HepG2 (cell line): ENCODE data around the gene MGLL. TPM values are rescaled to one million over a fixed set of nuclear protein-coding genes. Genes with fewer than 3 reads are reported as not detected.
A peak's percentile ranks its signal among the peaks of the same experiment; 100 is the strongest.

Experiments used
- ATAC-seq: fragments of 200-7000 bp; cut with Tn5 transposase; 3 replicates; pipeline ENCODE4 v1.9.1; 2020; ENCODE audit warnings: mild to moderate bottlenecking, moderate library complexity
- BruUV-seq: library from RNA; stranded (reverse); fragments of 400-500 nt; replicated peaks from 2 replicates; lab custom pipeline; 2021; lab: Mats Ljungman, UMichigan
- CTCF ChIA-PET: fragments of 300-600 bp; formaldehyde crosslinking; extraction: SDS; loops from one replicate; lab custom pipeline; 2021; ENCODE audit warnings: low total read pairs, inconsistent platforms, low intra/inter-chr PET ratio; lab: Yijun Ruan, JAX
- POLR2A ChIA-PET: fragments of 350-600 bp; sonication (Branson Sonifier 250); formaldehyde crosslinking; loops from one replicate; lab custom pipeline; 2020; ENCODE audit warnings: antibody characterized with exemption, inconsistent platforms; lab: Yijun Ruan, JAX
- DNase-seq: peaks from one replicate; pipeline ENCODE4 v3.0.0-alpha.2; 2015; ENCODE audit warnings: low spot score
- FAIRE-seq: peaks from 3 replicates; lab custom pipeline; 2011; peaks lifted over from hg19 to GRCh38; lab: Jason Lieb, UNC
- H2AFZ ChIP-seq: one replicate; pipeline ENCODE4 v1.6.1; 2011; ENCODE audit warnings: low read length, inconsistent platforms
- H3K27ac ChIP-seq: fragments of 300-600 bp; 3 replicates; pipeline ENCODE4 v1.8.0; 2011; ENCODE audit warnings: mixed run types, mild to moderate bottlenecking, mixed read lengths, low read length, inconsistent platforms; ENCODE audit not compliant: insufficient read depth; ENCODE audit errors: extremely low read length
- H3K27me3 ChIP-seq, 2 experiments: fragments of 200-600 bp in 1 of 2; 2 replicates in 1 of 2; 3 replicates in 1 of 2; pipeline versions ENCODE4 v1.6.0 to v1.8.0; 2011; ENCODE audit warnings: low read length in 2 of 2, mild to moderate bottlenecking in 2 of 2, moderate library complexity in 2 of 2, inconsistent platforms in 1 of 2; ENCODE audit not compliant: insufficient read depth in 2 of 2, control insufficient read depth in 1 of 2
- H3K36me3 ChIP-seq, 2 experiments: fragments of 200-600 bp in 1 of 2; replicated peaks in 1 of 2; 2 replicates in 1 of 2; 3 replicates in 1 of 2; pipeline versions ENCODE4 v1.5.1 to v1.8.0; 2011; ENCODE audit warnings: low read length in 2 of 2, inconsistent platforms in 1 of 2; ENCODE audit not compliant: insufficient read depth in 2 of 2, control insufficient read depth in 1 of 2
- H3K4me1 ChIP-seq: 2 replicates; pipeline ENCODE4 v1.5.1; 2012; ENCODE audit warnings: low read length, inconsistent platforms; ENCODE audit not compliant: insufficient read depth
- H3K4me2 ChIP-seq: 2 replicates; pipeline ENCODE4 v1.6.0; 2011; ENCODE audit warnings: low read depth, low read length, inconsistent platforms
- H3K4me3 ChIP-seq, 3 experiments: fragments of 200-600 bp in 1 of 3; sonication (generic), shearing (Covaris generic) in 1 of 3; replicated peaks in 1 of 3; 2 replicates each; pipeline ENCODE4 v1.5.1; 2011 to 2016; ENCODE audit warnings: low read length in 3 of 3, inconsistent platforms in 2 of 3, low read depth in 2 of 3, mild to moderate bottlenecking in 2 of 3, control low read depth in 1 of 3, mixed read lengths in 1 of 3; ENCODE audit not compliant: insufficient read depth in 1 of 3
- H3K79me2 ChIP-seq: one replicate; pipeline ENCODE4 v1.6.1; 2011; ENCODE audit warnings: low read length, inconsistent platforms; ENCODE audit not compliant: insufficient read depth
- H3K9ac ChIP-seq: 2 replicates; pipeline ENCODE4 v1.6.0; 2011; ENCODE audit warnings: mild to moderate bottlenecking, low read depth, low read length, inconsistent platforms; ENCODE audit not compliant: insufficient read depth
- H3K9me3 ChIP-seq: 2 replicates; pipeline ENCODE4 v1.5.1; 2012; ENCODE audit warnings: mild to moderate bottlenecking, low read length
- H4K20me1 ChIP-seq: 2 replicates; pipeline ENCODE4 v1.6.0; 2011; ENCODE audit warnings: inconsistent platforms, mild to moderate bottlenecking, low read length, moderate library complexity; ENCODE audit not compliant: insufficient read depth
- CBX2 ChIP-seq, 2 experiments: fragments of 200-600 bp in 1 of 2; sonication (generic); formaldehyde crosslinking in 1 of 2; IDR thresholded peaks; 2 replicates each; pipeline versions ENCODE4 v1.7.0 to v1.8.1; 2018 to 2022; ENCODE audit warnings: low read depth in 2 of 2, low read length in 1 of 2, mild to moderate bottlenecking in 1 of 2, missing genetic modification reagents in 1 of 2
- GMEB1 ChIP-seq: sonication (generic); formaldehyde crosslinking; IDR thresholded peaks from 2 replicates; pipeline ENCODE4 v1.5.1; 2020; ENCODE audit warnings: missing genetic modification reagents, mild to moderate bottlenecking, borderline replicate concordance
- GTF3A ChIP-seq: sonication (generic); formaldehyde crosslinking; conservative IDR thresholded peaks from 2 replicates; pipeline ENCODE4 v1.4.0; 2020; ENCODE audit warnings: mild to moderate bottlenecking, missing genetic modification reagents
- HNRNPL ChIP-seq: fragments of 200-400 bp; formaldehyde crosslinking; IDR thresholded peaks from 2 replicates; pipeline ENCODE4 v1.6.1; 2017; ENCODE audit warnings: mild to moderate bottlenecking, low read depth, low read length
- JARID2 ChIP-seq: sonication (generic); formaldehyde crosslinking; IDR thresholded peaks from 2 replicates; pipeline ENCODE4 v1.8.1; 2023; ENCODE audit warnings: missing genetic modification reagents, inconsistent platforms; ENCODE audit not compliant: insufficient replicate concordance
- RBAK ChIP-seq: sonication (generic); formaldehyde crosslinking; IDR thresholded peaks from 2 replicates; pipeline ENCODE4 v1.5.1; 2020; ENCODE audit warnings: mild to moderate bottlenecking, missing genetic modification reagents
- SMC3 ChIP-seq: IDR thresholded peaks from 2 replicates; pipeline ENCODE4 v1.6.1; 2011; ENCODE audit warnings: low read length, improper control_type of control experiment
- ZBTB33 ChIP-seq: sonication (generic); formaldehyde crosslinking; IDR thresholded peaks from 2 replicates; pipeline ENCODE4 v1.4.0; 2020; ENCODE audit warnings: missing genetic modification reagents
- ZFP90 ChIP-seq: sonication (generic); formaldehyde crosslinking; IDR thresholded peaks from 2 replicates; pipeline ENCODE4 v1.8.0; 2022; ENCODE audit warnings: missing genetic modification reagents, mild to moderate bottlenecking, inconsistent platforms, borderline replicate concordance
- ZNF24 ChIP-seq: fragments of 450-650 bp; IDR thresholded peaks from 2 replicates; pipeline ENCODE4 v1.6.1; 2017; ENCODE audit warnings: antibody characterized with exemption, mild to moderate bottlenecking
- ZNF598 ChIP-seq: sonication (generic); formaldehyde crosslinking; IDR thresholded peaks from 2 replicates; pipeline ENCODE4 v1.5.1; 2020; ENCODE audit warnings: mild to moderate bottlenecking, missing genetic modification reagents, borderline replicate concordance
- WGBS: methylation state at CpG from one replicate; pipeline ENCODE4 v1.1.6; 2017; ENCODE audit warnings: low lambda C conversion rate; 5-methylcytosine and 5-hydroxymethylcytosine counted together
- in situ Hi-C: cut with HindIII; loops from 2 replicates; pipeline ENCODE4 v1.10.0; 2017; ENCODE audit warnings: low pct_unique_long_range_greater_than_20kb; ENCODE audit not compliant: extremely low pct_ligation_motif_present
- intact Hi-C: fragments of 100-400 bp; cut with micrococcal nuclease; formaldehyde crosslinking; loops from one replicate; pipeline ENCODE4 v1.10.0; 2022; ENCODE audit not compliant: unreplicated experiment
- polyA plus RNA-seq, 8 experiments: library from polyadenylated mRNA; depleted of rRNA in 3 of 8; stranded (reverse) in 7 of 8; unstranded in 1 of 8; fragments of >200 nt; fragmentation: Illumina TruSeq in 4 of 8; extraction: Trizol in 4 of 8; gene quantifications; 2 replicates each; pipeline versions ENCODE4 v1.2.1 to v1.2.3, GENCODE V29; 2011 to 2016; ENCODE audit warnings: low read depth in 4 of 8, missing spikeins in 1 of 8, mixed read lengths in 1 of 8; ENCODE audit not compliant: insufficient read depth in 1 of 8
- total RNA-seq, 5 experiments: library from RNA; depleted of rRNA; stranded (reverse); fragments of >200 nt; fragmentation: Illumina TruSeq; extraction: Trizol; gene quantifications; 2 replicates each; pipeline ENCODE4 v1.2.3, GENCODE V29; 2016; ENCODE audit warnings: low read depth in 1 of 5

Gene MGLL
- total and polyA plus RNA-seq, 2 of the 13 experiments (the other 11 are each of a cell fraction or from before 2014, with no cell fraction given) = not detected

GRCh38 chr3:127685708-127686511 is 136.4 kb downstream of the MGLL start:
- intact Hi-C loops = no loop called here
- no peaks in the 10 kb centered on the region for H3K9me3 ChIP-seq
- ATAC-seq (no peak), DNase-seq (no peak), FAIRE-seq (no peak)
- no peak overlapping the region for H3K9ac ChIP-seq
- H3K4me2 ChIP-seq = no peak overlapping the region
- 30% methylated on average over 4 of the region's 4 CpGs for WGBS
- H3K4me1 ChIP-seq = peaks cover 7% of the 10 kb centered on the region
- no TSS peak for BruUV-seq
- H4K20me1 ChIP-seq = no peaks in the 10 kb centered on the region
- no peaks in the 10 kb centered on the region for H3K79me2 ChIP-seq
- ChIA-PET CTCF (no interaction called here), POLR2A (no interaction called here)
- no peak overlapping the region for H3K27ac ChIP-seq
- H3K27me3 ChIP-seq = peaks cover 0 to 6% of the 10 kb centered on the region in 2 experiments; a peak in 2 of 5 replicates
- in situ Hi-C loops = loop anchor here (10.0 kb wide), 1 partner anchor 279 kb away; no protein-coding TSS in a partner anchor
- no peaks in the 10 kb centered on the region for H3K36me3 ChIP-seq
- peak; percentile 70; the same call in 1 of the 2 replicates for TF ChIP-seq ZNF24
- no peak for TF ChIP-seq ZFP90 (CRISPR knock-in tag)
- H3K4me3 ChIP-seq = no peak overlapping the region
- H2AFZ ChIP-seq = no peak overlapping the region

GRCh38 chr3:127684871-127685707 is 137.2 kb downstream of the MGLL start:
- no peaks in the 10 kb centered on the region for H3K36me3 ChIP-seq
- in situ Hi-C loops (loop anchor here (10.0 kb wide), 1 partner anchor 280 kb away; no protein-coding TSS in a partner anchor), intact Hi-C loops (no loop called here)
- no peak overlapping the region for H3K4me2 ChIP-seq
- peaks cover 0 to 6% of the 10 kb centered on the region in 2 experiments; a peak in 2 of 5 replicates for H3K27me3 ChIP-seq
- no TSS peak for BruUV-seq
- H3K9ac ChIP-seq = no peak overlapping the region
- no peak overlapping the region for H3K4me3 ChIP-seq
- ChIA-PET POLR2A (no interaction called here), CTCF (no interaction called here)
- H3K9me3 ChIP-seq = no peaks in the 10 kb centered on the region
- H2AFZ ChIP-seq = no peak overlapping the region
- H3K79me2 ChIP-seq = no peaks in the 10 kb centered on the region
- DNase-seq (no peak), FAIRE-seq (no peak), ATAC-seq (peak; percentile 28)
- no peak overlapping the region for H3K27ac ChIP-seq
- no peaks in the 10 kb centered on the region for H4K20me1 ChIP-seq
- peaks cover under 1% of the 10 kb centered on the region; the same call in 1 of the 2 replicates for H3K4me1 ChIP-seq
- 25% methylated on average over 4 of the region's 22 CpGs for WGBS
- TF ChIP-seq GTF3A (CRISPR knock-in tag) = no peak
- no peak for TF ChIP-seq GMEB1 (CRISPR knock-in tag)
- no peak for TF ChIP-seq SMC3
- no peak for TF ChIP-seq CBX2 (IDR thresholded peaks at IDR 0.05; ENCODE audit: low read depth, low read length)
- TF ChIP-seq CBX2 (CRISPR knock-in tag; IDR thresholded peaks at IDR 0.05; ENCODE audit: low read depth) = no peak
- TF ChIP-seq HNRNPL = no peak
- no peak for TF ChIP-seq RBAK
- TF ChIP-seq ZBTB33 (CRISPR knock-in tag) = no peak
- no peak for TF ChIP-seq ZNF598 (CRISPR knock-in tag)
- TF ChIP-seq JARID2 (CRISPR knock-in tag) = no peak
